GM21619 (cell line): ENCODE data around the gene NPPB.

Experiments
- ATAC-seq: cut with Tn5 transposase; IDR thresholded peaks from one replicate; pipeline ENCODE4 v1.9.1; 2021; ENCODE audit not compliant: unreplicated experiment

Gene NPPB

DNA sequence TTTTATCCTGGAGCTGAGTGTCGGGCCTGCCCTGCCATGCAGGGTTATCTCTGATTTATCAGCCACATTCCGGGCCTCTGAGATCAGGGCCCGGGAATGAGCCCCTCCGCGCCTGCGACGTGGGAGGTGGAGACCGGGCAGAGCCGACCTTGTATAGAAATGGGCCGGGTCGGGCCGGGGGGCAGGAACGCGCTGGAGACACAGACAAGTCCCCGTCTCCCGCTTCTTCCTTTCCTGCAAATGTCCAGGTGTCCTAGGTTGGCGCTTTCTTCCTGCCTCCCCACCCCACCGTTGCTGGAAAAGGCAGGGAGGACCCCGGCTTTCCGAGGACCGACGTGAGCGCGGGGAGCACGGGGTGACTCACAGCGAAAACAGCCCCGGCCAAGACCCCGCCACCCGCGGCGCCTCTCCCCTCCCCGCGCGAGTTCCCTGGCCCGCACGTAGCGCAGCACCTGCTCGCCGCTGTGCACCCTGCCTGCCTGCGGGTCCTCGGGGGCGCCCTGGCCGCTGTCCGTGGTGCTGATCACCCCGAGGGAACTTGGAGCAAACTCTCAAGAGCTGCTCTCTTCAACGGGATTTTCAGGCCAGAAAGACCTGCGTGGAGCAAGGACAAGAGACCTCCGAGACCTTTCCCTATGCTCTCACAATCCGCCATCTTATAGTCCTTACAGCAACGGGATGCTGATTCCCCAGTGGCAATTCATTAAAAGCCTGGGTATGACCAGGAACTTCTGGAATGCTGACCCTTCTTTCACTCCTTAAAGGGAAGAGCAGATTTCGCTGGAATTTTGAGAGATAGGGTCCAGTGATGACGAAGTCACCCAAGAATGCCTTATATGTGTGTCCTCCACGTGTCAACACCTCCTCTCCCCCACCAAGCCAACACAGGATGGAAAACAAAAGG lies 475 bp upstream of the NPPB start:
- ATAC-seq = no peak

DNA sequence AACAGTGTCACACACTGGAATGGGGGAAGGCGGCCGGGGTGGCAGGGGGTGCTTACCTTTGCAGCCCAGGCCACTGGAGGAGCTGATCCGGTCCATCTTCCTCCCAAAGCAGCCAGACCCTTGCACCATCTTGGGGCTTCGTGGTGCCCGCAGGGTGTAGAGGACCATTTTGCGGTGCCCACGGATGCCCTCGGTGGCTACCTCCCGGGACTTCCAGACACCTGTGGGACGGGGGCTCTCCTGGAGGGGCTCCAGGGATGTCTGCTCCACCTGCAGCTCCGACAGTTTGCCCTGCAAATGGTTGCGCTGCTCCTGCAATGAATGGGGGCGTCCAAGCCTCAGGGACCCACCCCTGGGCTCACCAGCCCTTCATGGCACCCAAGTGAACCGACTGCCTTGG lies 587 bp downstream of the NPPB start:
- ATAC-seq = no peak

DNA sequence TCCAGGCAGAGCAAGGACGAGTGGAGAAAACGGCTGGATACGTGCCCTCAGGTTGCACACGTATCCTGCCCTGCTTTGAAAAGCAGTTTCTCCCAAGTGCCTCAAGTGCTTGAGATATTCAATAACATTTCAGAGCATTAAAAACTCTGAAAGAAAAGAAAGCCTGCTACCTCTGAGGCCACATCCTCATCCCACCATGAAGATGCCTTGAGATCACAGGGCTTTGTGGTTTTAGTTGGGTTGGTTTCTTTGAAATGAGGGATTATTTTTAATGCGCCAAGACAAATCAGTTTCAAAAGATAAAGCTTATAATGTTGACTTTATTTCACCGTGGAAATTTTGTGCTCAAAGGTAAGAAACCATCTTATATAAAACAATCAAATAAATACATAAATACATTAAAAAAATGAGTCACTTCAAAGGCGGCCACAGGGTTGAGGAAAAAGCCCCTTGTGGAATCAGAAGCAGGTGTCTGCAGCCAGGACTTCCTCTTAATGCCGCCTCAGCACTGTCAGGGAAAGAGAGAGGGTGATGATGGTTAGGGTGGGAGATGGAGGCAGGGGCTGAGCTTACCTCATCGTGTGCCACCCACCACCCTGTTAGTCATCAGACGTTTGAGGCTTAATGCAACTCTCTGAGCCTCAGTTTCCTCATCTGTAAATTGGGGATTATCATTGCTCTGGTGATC lies 1.4 kb downstream of the NPPB start:
- ATAC-seq = no peak

DNA sequence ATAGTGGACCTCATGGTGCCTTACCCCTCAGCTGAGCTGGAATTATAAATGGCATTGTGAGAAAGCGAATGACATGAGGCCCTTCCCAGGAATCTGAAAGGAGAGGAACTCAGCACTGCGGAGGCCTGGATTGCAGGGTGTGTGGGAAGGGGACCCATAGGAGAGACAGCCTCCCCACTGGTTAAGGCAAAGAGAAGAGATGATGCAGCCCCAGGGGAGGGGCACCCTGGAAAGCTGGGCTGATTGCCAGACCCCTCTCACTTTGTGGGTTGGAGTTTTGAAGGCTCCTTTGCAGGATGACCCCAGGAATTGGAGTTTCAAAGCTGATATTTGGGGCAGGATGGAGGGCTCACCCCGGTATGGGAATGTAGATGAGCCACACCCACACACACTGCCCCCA lies 2.0 kb downstream of the NPPB start:
- ATAC-seq = no peak

DNA sequence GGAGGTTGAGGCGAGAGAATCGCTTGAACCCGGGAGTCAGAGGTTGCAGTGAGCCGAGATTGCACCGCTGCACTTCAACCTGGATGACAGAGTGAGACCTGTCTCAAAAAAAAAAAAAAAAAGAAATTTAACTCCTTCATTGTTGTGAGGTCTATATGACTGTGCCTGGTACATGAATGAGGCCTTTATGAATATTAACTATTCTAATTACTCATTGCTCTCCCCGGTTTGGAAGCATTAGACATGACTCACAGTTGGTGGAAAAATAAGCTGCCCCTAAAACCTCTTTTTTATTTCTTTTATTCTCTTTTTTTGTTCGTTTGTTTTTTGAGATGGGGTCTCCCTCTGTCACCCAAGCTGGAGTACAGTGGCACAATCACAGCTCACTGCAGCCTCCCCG lies 3.3 kb downstream of the NPPB start:
- no peak for ATAC-seq

DNA sequence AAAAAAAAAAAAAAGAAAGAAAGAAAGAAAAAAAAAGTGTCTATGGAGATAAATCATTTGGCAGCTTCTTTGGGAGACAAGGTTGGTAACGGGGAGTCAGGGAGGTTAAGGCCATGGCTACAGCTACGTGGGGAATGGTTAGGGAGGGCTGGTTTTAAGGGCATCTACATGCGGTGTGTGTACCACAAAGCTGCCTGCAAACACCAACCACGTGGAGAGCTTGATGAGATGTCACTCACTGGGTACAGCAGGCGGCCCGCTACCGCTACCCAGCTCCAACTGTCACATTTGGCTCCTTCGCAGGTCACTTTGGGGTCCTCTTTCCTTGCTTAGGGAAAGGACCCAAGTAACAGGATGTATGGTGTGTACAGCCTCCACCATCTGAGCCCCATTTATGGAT lies 4.2 kb downstream of the NPPB start:
- ATAC-seq = no peak

DNA sequence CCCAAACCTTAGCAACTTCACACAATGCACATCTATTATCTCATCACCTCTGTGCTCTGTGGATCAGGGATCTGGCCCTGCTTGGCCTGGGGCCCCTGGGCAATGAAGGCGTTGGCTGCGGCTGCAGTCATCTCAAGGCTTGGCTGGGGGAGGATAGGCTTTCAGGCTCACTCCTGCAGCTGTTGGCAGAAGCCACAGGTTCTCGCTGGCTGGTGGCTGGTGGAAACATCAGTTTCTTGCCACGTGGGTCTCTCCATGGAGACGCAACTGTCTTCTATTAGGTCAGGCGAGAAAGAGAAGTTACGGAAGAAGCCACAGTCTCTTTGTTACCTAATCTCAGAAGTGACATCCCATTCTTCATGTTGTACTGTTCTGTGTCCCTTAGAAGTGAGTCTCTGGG lies 7.6 kb downstream of the NPPB start:
- ATAC-seq = no peak

DNA sequence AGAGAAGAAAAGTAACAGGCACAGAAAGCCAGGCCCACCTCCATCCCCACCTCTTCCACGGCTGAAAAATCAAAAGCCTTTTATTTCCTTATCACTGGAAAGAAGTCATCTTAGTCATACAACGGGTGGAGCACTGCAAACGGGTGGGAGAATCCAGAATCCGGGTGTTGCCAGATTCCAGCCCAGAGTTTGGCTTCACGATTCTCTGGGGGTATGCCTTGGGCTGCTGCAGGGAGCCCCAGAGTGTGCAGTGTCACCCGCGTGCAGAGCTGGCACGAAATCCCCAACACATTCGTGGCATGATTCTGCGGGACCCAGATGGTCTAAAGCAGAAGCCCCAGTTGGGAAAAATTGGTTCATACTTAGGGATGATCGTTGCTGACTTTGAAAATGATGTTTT lies 8.6 kb downstream of the NPPB start:
- no peak for ATAC-seq

DNA sequence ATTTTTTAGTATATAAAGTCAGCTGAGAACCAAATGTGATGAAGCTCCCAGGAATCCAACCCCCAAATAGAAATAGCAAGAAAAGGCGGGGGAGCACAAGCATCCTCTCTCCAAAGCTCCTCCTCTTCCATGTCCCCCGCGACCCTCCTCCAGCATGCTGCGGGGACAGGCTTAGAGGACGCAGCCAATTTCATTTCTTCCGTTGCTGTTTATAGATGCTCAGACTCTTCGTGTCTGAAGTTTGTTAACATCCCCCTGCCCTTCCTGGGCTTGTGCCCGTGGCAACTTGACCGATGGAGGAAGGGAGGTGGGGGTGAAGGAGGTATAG lies 10.4 kb downstream of the NPPB start:
- no peak for ATAC-seq

DNA sequence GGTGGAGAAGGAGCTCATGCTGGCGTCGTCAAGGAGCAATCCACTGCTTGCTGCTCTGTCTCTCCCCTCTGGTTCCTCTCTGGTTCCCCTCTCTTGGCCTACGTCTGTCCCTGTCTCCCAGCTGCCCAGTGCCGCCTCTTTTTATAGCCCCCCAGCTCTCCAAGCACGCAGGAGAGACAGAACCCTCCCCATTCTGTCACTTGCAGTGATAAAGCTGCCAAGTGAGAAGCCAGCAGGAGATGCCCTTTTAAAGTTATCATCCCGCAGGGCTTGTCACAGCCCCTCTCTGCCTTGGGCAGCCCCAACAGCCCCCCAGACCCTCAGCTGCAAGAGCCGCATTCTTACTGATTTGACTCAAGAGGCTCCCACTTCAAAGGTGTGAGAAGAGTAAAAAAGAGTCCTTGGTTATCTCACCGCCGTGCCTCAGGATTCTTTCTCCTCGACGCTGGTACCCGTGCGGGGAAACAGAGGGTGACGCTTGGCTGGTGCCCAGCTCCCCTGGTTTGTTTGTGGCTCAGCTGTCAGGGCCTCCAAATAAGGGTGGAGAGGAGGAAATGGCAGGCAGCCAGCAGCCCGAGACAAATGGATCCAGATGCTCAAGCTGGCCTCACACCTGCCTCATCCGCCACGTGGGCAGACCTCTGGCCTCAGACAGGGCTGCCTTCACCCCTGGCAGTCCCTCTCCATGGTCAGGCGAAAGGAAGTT lies 10.9 kb downstream of the NPPB start, which contains the start of gene NPPA:
TSS of gene NPPA (minus strand) at position 117 of the 706 bp plus-strand sequence. CDS start at position 18, 99 bp downstream.
- no peak for ATAC-seq

DNA sequence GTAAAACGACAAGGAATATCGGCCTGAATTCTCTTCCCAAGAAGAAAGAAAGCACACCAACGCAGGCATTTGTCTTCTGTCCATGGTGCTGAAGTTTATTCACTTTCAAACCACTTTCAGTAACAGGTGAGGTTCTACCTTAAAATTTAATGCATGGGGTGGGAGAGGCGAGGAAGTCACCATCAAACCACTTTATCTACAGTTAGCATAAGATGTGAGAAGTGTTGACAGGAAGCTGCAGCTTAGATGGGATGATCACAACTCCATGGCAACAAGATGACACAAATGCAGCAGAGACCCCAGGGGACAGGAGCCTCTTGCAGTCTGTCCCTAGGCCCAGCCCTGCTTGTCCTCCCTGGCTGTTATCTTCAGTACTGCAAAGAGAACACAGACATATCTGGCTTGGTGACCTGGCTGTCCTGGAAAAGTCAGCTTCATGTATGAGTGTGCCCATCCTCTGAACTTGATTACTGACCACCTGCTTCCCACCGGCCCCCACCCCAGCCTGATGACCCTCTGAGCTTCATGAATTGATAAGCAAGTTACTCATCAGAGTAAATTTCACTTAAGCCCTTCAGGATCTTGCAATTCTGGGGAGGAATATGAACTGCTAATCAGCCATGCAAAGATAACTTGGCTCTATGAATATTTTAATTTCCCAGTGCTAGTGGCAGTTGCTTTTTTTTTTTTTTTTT lies 13.0 kb downstream of the NPPB start:
- ATAC-seq = no peak

DNA sequence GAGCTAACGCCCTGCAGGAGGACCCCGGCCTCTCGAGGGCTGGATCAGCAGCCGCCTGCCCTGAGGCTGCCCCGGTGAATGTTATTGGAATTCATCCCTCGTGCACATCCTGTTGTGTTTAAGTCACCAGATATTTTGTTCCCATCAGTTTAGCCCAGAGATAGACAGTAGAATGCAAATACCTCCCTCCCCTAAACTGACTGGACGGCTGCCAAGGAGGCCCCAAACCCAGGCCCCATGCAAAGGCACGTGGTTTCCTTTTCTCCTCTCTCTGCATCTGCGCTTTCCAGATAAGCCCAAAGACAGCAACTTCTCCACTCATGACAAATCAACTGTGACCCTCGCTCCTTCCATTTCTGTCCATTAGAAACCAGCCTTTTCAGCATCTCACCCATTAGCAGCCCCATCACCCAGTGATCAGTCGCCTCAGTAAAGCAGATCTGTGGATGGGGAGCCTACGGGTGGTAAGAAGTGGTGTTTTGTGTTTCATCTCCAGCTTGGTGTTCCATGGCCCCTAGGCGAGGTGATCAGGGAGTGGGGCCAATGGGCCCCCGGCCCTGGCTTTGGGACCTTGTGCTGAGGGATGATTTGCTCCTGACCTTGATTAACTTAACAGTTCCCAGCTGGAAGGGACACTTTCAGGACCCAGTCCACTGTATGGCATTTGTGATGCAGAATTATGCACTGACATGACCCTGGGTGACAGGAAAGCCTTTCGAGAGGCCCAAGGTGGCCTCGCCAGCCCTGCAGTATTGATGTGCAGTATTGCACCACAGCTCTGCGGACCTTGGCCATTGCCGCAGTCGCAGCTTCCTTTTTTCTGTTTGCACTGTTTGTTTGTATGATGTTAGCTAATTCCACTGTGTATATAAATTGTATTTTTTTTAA lies 16.3 kb downstream of the NPPB start:
- ATAC-seq = no peak

DNA sequence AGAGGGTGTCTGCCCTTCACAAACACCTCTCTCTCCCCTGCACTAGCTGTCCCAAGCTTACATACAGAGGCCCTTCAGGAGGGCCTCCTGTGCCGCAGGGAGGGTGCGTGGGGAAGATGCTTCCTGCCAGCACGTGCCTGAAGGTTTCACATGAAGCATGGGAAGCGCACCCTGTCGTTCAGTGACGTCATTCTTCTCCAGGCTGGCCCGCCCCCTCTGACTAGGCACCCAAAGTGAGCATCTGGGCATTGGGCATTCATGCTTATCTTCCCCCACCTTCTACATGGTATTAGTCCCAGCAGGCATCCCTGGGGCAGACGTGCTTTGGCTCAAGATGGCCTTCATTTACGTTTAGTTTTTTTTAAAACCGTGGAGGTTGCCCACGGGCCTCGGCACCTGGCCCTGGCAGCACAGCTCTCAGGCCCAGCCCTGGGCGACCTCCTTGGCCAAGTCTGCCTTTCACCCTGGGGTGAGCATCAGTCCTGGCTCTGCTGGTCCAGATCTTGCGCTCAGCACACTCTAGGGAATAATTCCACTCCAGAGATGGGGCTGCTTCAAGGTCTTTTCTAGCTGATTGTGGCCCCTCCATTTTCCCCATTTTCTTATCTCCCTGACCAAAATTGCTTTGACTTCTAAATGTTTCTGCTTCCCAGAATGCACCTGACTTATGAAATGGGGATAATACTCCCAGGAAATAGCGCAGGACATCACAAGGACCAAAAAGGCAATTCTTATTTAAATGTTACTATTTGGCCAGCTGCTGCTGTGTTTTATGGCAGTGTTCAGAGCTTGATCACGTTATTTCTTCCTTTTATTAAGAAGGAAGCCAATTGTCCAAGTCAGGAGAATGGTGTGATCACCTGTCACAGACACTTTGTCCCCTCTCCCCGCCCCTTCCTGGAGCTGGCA lies 17.2 kb downstream of the NPPB start:
- no peak for ATAC-seq

DNA sequence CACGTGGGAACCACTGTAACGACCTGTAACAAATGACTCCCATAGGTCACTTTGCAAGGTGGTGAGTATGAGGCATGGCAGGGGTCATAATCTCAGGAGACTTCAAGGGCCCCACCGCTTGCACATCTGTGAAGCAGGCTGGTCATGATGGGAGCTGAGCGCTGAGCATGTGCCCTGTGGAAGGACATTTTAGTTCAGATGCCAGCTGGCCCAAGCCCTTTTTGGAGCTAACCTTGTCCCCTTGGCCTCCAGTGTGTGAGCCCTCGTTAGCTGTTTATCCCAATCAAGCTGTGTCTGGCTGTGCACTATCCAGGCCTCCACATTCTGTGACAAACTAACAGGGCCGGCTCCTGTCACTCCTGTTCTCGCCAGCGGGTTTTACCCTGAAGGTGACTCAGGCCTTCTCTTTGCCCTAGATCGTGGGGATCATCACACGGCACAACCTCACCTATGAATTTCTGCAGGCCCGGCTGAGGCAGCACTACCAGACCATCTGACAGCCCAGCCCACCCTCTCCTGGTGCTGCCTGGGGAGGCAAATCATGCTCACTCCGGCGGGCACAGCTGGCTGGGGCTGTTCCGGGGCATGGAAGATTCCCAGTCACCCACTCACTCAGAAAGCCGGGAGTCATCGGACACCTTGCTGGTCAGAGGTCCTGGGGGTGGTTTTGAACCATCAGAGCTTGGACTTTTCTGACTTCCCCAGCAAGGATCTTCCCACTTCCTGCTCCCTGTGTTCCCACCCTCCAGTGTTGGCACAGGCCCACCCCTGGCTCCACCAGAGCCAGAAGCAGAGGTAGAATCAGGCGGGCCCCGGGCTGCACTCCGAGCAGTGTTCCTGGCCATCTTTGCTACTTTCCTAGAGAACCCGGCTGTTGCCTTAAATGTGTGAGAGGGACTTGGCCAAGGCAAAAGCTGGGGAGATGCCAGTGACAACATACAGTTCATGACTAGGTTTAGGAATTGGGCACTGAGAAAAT lies 18.7 kb downstream of the NPPB start:
- ATAC-seq = no peak

DNA sequence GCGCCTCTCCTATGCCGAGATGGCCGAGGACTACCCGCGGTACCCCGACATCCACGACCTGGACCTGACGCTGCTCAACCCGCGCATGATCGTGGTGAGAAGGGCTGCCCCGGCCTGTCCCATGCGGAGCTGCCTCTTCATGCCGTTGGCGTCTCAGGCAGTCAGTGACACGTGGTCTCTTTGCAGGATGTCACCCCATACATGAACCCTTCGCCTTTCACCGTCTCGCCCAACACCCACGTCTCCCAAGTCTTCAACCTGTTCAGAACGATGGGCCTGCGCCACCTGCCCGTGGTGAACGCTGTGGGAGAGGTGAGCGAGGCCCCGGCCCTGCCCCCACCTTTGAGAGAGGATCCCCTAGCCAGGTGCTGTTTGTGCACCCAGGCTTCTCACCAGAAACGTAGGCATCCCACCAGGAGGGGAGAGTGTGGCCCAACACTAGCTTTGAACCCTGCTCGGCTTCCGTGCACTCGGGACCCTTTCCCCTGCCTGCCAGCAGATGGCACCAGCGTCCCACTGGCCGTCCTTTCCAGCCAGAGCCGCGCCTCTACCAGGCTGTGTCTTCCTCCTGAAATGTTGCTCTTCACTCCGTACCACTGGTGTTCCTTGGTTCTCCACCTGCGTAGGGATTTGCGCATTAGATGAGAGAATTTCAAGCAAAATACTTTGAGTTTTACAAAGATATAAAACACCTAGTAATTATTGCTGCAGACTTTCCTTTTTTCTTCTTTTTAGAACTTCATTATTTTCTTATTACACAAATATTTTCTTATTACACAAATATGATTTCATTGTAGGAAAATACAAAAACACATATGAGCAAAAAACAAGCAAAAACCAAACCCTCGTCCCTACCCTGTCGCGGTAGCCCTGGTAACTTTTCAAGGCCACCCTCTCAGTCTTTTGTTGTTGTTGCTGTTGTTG lies 20.1 kb downstream of the NPPB start:
- ATAC-seq = no peak

DNA sequence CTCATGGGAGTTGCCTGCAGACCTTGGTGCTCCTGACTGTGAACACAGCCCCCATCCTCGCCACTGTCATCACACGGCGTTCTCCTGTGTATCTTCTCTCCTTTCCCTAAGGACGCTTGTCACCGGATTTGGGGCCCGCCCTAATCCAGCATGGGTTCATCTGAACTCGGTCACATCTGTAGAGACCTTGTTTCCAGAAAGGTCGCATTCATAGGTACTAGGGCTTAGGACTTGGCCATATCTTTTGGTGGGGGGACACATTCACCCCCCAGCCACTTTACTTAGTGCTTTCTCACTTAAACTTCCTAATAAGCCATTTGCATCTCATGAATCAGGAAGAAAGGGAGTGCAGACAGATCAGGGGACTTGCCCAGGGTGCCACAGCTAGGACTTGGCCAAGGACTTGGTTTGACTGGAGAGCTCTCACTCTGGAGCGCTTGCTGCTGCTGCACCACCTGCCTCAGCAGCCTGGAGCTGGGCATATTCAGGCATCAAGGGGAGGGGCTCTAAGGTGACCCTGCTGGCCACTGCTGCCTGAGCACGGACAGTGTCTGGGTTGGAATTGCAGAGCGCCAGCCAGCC lies 20.9 kb downstream of the NPPB start:
- no peak for ATAC-seq
